ENCODE measurements around the gene NRXN3.

The NRXN3 gene

GRCh38 chr14:79548836-79549235, 1378.7 kb downstream of the NRXN3 start:
- Histone ChIP-seq H3K27me3 (ENCODE audit: control insufficient read depth, insufficient read depth, low read length) (no peaks in the 10 kb centered on the region), H3K9ac (ENCODE audit: low read length) (no peak overlapping the region), H3K36me3 (ENCODE audit: control insufficient read depth, insufficient read depth, low read length) (no peaks in the 10 kb centered on the region), H3K27ac (ENCODE audit: low read depth, low read length) (no peak overlapping the region), H3K4me1 (ENCODE audit: control insufficient read depth, insufficient read depth, low read length) (peaks cover 12% of the 10 kb centered on the region), H3K4me3 (ENCODE audit: low read length) (no peak overlapping the region)

- Histone ChIP-seq H3K27ac (ENCODE audit: low read depth, low read length) (no peak overlapping the region), H3K9ac (ENCODE audit: low read length) (no peak overlapping the region)
Observed at GRCh38 chr14:79549515-79549914, 1379.3 kb downstream of the NRXN3 start.

GRCh38 chr14:79551523-79551922, 1381.3 kb downstream of the NRXN3 start:
- H3K4me3 ChIP-seq (ENCODE audit: low read length): no peak overlapping the region
- no peaks in the 10 kb centered on the region for H3K27me3 ChIP-seq (ENCODE audit: control insufficient read depth, insufficient read depth, low read length)

More at GRCh38 chr14:79549515-79549914, 1379.3 kb downstream of the NRXN3 start:
- no peak overlapping the region for H3K4me3 ChIP-seq (ENCODE audit: low read length)
- no peaks in the 10 kb centered on the region for H3K36me3 ChIP-seq (ENCODE audit: control insufficient read depth, insufficient read depth, low read length)
- peaks cover 6% of the 10 kb centered on the region for H3K4me1 ChIP-seq (ENCODE audit: control insufficient read depth, insufficient read depth, low read length)
- H3K27me3 ChIP-seq (ENCODE audit: control insufficient read depth, insufficient read depth, low read length): no peaks in the 10 kb centered on the region

GRCh38 chr14:79552778-79553177, 1382.6 kb downstream of the NRXN3 start:
- no peak overlapping the region for H3K9ac ChIP-seq (ENCODE audit: low read length)
- peaks cover 4% of the 10 kb centered on the region for H3K4me1 ChIP-seq (ENCODE audit: control insufficient read depth, insufficient read depth, low read length)
- no peaks in the 10 kb centered on the region for H3K27me3 ChIP-seq (ENCODE audit: control insufficient read depth, insufficient read depth, low read length)
- no peak overlapping the region for H3K27ac ChIP-seq (ENCODE audit: low read depth, low read length)
- H3K4me3 ChIP-seq (ENCODE audit: low read length): no peak overlapping the region
- H3K36me3 ChIP-seq (ENCODE audit: control insufficient read depth, insufficient read depth, low read length): no peaks in the 10 kb centered on the region

More at GRCh38 chr14:79551523-79551922, 1381.3 kb downstream of the NRXN3 start:
- Histone ChIP-seq H3K27ac (ENCODE audit: low read depth, low read length) (no peak overlapping the region), H3K4me1 (ENCODE audit: control insufficient read depth, insufficient read depth, low read length) (peaks cover 4% of the 10 kb centered on the region), H3K9ac (ENCODE audit: low read length) (no peak overlapping the region), H3K36me3 (ENCODE audit: control insufficient read depth, insufficient read depth, low read length) (no peaks in the 10 kb centered on the region)

GRCh38 chr14:79554816-79555215, 1384.6 kb downstream of the NRXN3 start:
- no peaks in the 10 kb centered on the region for H3K36me3 ChIP-seq (ENCODE audit: control insufficient read depth, insufficient read depth, low read length)
- no peak overlapping the region for H3K4me3 ChIP-seq (ENCODE audit: low read length)
- peaks cover 4% of the 10 kb centered on the region for H3K4me1 ChIP-seq (ENCODE audit: control insufficient read depth, insufficient read depth, low read length)
- no peaks in the 10 kb centered on the region for H3K27me3 ChIP-seq (ENCODE audit: control insufficient read depth, insufficient read depth, low read length)
- H3K9ac ChIP-seq (ENCODE audit: low read length): no peak overlapping the region
- no peak overlapping the region for H3K27ac ChIP-seq (ENCODE audit: low read depth, low read length)

- H3K27me3 ChIP-seq (ENCODE audit: control insufficient read depth, insufficient read depth, low read length): no peaks in the 10 kb centered on the region
- H3K36me3 ChIP-seq (ENCODE audit: control insufficient read depth, insufficient read depth, low read length): no peaks in the 10 kb centered on the region
- H3K4me1 ChIP-seq (ENCODE audit: control insufficient read depth, insufficient read depth, low read length): peaks cover 4% of the 10 kb centered on the region
- no peak overlapping the region for H3K27ac ChIP-seq (ENCODE audit: low read depth, low read length)
- no peak overlapping the region for H3K9ac ChIP-seq (ENCODE audit: low read length)
- H3K4me3 ChIP-seq (ENCODE audit: low read length): no peak overlapping the region
Observed at GRCh38 chr14:79555429-79555828, 1385.3 kb downstream of the NRXN3 start.

GRCh38 chr14:79557309-79557708, 1387.1 kb downstream of the NRXN3 start:
- Histone ChIP-seq H3K36me3 (ENCODE audit: control insufficient read depth, insufficient read depth, low read length) (no peaks in the 10 kb centered on the region), H3K4me1 (ENCODE audit: control insufficient read depth, insufficient read depth, low read length) (peaks cover 4% of the 10 kb centered on the region), H3K9ac (ENCODE audit: low read length) (no peak overlapping the region), H3K27ac (ENCODE audit: low read depth, low read length) (no peak overlapping the region), H3K27me3 (ENCODE audit: control insufficient read depth, insufficient read depth, low read length) (no peaks in the 10 kb centered on the region), H3K4me3 (ENCODE audit: low read length) (no peak overlapping the region)

GRCh38 chr14:79562185-79562584, 1392.0 kb downstream of the NRXN3 start:
- no peaks in the 10 kb centered on the region for H3K4me1 ChIP-seq (ENCODE audit: control insufficient read depth, insufficient read depth, low read length)
- no peaks in the 10 kb centered on the region for H3K27me3 ChIP-seq (ENCODE audit: control insufficient read depth, insufficient read depth, low read length)
- no peaks in the 10 kb centered on the region for H3K36me3 ChIP-seq (ENCODE audit: control insufficient read depth, insufficient read depth, low read length)
- H3K9ac ChIP-seq (ENCODE audit: low read length): no peak overlapping the region
- no peak overlapping the region for H3K27ac ChIP-seq (ENCODE audit: low read depth, low read length)
- H3K4me3 ChIP-seq (ENCODE audit: low read length): no peak overlapping the region

GRCh38 chr14:79564371-79564770, 1394.2 kb downstream of the NRXN3 start:
- H3K27ac ChIP-seq (ENCODE audit: low read depth, low read length): no peak overlapping the region
- H3K36me3 ChIP-seq (ENCODE audit: control insufficient read depth, insufficient read depth, low read length): no peaks in the 10 kb centered on the region
- no peak overlapping the region for H3K4me3 ChIP-seq (ENCODE audit: low read length)
- no peaks in the 10 kb centered on the region for H3K27me3 ChIP-seq (ENCODE audit: control insufficient read depth, insufficient read depth, low read length)
- H3K9ac ChIP-seq (ENCODE audit: low read length): no peak overlapping the region
- H3K4me1 ChIP-seq (ENCODE audit: control insufficient read depth, insufficient read depth, low read length): no peaks in the 10 kb centered on the region

- Histone ChIP-seq H3K36me3 (ENCODE audit: control insufficient read depth, insufficient read depth, low read length) (no peaks in the 10 kb centered on the region), H3K27ac (ENCODE audit: low read depth, low read length) (no peak overlapping the region), H3K27me3 (ENCODE audit: control insufficient read depth, insufficient read depth, low read length) (no peaks in the 10 kb centered on the region), H3K9ac (ENCODE audit: low read length) (no peak overlapping the region), H3K4me3 (ENCODE audit: low read length) (no peak overlapping the region), H3K4me1 (ENCODE audit: control insufficient read depth, insufficient read depth, low read length) (no peaks in the 10 kb centered on the region)
Observed at GRCh38 chr14:79567306-79567705, 1397.1 kb downstream of the NRXN3 start.

GRCh38 chr14:79568594-79568993, 1398.4 kb downstream of the NRXN3 start:
- no peaks in the 10 kb centered on the region for H3K27me3 ChIP-seq (ENCODE audit: control insufficient read depth, insufficient read depth, low read length)
- no peak overlapping the region for H3K4me3 ChIP-seq (ENCODE audit: low read length)
- no peak overlapping the region for H3K27ac ChIP-seq (ENCODE audit: low read depth, low read length)
- no peaks in the 10 kb centered on the region for H3K4me1 ChIP-seq (ENCODE audit: control insufficient read depth, insufficient read depth, low read length)
- no peak overlapping the region for H3K9ac ChIP-seq (ENCODE audit: low read length)
- no peaks in the 10 kb centered on the region for H3K36me3 ChIP-seq (ENCODE audit: control insufficient read depth, insufficient read depth, low read length)

GRCh38 chr14:79569072-79569471, 1398.9 kb downstream of the NRXN3 start:
- no peaks in the 10 kb centered on the region for H3K36me3 ChIP-seq (ENCODE audit: control insufficient read depth, insufficient read depth, low read length)
- no peaks in the 10 kb centered on the region for H3K4me1 ChIP-seq (ENCODE audit: control insufficient read depth, insufficient read depth, low read length)
- no peak overlapping the region for H3K9ac ChIP-seq (ENCODE audit: low read length)
- no peak overlapping the region for H3K27ac ChIP-seq (ENCODE audit: low read depth, low read length)
- no peaks in the 10 kb centered on the region for H3K27me3 ChIP-seq (ENCODE audit: control insufficient read depth, insufficient read depth, low read length)
- no peak overlapping the region for H3K4me3 ChIP-seq (ENCODE audit: low read length)

GRCh38 chr14:79570648-79571047, 1400.5 kb downstream of the NRXN3 start:
- H3K27me3 ChIP-seq (ENCODE audit: control insufficient read depth, insufficient read depth, low read length): no peaks in the 10 kb centered on the region
- H3K4me1 ChIP-seq (ENCODE audit: control insufficient read depth, insufficient read depth, low read length): no peaks in the 10 kb centered on the region
- H3K27ac ChIP-seq (ENCODE audit: low read depth, low read length): no peak overlapping the region
- no peak overlapping the region for H3K4me3 ChIP-seq (ENCODE audit: low read length)
- H3K9ac ChIP-seq (ENCODE audit: low read length): no peak overlapping the region
- H3K36me3 ChIP-seq (ENCODE audit: control insufficient read depth, insufficient read depth, low read length): no peaks in the 10 kb centered on the region
